Stimulated activated CD8-positive, alpha-beta memory T cell treated with anti-CD3 and anti-CD28 coated beads, Interleukin-4, amount 100 ng/mL, for 48 hours (primary cell): ENCODE results near the gene OSTF1.

Experiments used
- DNase-seq: peaks from one replicate; pipeline ENCODE4 v3.0.0-alpha.2; 2020

OSTF1 gene

GRCh38 chr9:75086541-75087288, 1.6 kb upstream of the OSTF1 start:
- peak; percentile 45 for DNase-seq

DNA sequence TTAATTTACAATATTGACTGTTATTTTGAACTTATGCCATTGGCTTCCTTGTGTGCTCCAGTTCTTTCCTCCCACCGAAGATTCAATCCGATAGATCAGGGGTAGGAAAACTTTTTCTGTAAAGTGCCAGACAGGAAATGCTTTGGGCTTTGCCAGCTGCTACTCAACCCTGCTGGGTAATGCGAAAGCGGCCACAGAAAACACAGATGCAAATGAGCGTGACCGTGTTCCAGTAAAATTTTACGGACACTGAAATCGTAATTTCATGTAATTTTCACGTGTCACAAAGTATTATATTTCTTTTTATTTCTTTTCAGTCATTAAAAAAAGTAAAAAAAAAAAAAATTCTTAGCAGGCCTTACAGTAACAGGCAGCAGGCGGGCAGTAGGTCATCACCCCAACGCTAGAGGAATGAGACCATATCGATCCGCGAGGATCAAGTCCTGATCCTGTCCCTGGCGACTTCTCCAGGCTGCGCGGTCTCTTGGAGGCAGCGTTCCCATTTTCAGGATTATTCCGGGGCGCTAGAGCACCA, 958 bp upstream of the OSTF1 start:
- peak; percentile 56 for DNase-seq

DNA sequence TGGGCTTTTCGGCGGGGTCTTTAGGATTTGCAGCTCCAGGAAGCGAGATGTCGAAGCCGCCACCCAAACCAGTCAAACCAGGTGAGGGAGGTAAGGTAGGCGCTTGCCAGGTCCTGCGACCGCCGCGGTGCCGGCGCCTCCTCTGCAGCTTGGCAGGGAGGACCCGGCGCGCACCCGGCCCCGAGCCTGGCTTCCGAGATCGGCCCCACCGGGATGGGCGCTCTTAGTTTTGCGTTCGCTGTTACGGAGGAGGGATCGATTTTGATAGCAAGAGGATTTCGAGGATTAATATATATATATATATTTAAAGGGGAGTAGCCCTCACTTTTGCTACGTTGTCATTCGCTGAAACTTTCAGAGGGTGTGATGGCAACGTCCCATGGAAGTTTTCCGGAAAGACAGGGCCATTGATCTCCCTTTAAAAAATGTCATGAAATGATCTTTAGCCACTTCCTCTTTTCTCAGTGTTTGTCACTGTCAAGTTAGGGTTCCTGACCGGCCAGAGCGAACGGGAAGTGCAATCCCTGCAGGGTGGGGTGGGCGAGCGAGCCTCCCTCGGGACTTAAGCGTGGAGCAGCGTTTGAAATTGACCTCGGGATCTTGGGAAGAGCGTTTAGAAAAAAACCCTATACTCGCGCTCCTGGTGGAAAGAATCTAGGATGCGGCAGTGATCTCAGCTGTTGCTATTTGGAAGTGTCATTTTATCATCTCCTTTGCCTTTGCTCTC, 495 bp downstream of the OSTF1 start:
- DNase-seq, result peak; percentile 45

- no peak for DNase-seq
Measured at GRCh38 chr9:75089373-75089766, 1.1 kb downstream of the OSTF1 start.

DNA sequence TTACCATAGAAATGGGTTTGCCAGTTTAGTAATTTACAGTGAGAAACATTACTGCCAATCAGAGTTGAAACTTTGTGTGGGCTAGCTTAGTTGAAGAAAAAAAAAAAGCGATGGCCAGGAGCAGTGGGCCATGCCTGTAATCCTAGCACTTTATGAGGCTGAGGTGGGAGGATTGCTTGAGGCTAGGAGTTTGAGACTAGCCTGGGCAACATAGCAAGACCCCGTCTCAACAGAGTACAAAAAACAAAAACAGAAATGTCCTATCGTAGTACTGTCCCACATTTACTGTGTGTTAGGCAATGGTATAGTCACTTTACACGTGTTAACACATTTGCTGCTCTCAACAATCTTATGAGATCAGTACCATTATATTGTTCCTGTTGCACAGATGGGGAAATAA, 2.3 kb downstream of the OSTF1 start:
- DNase-seq, result no peak

GRCh38 chr9:75092766-75093165, 4.5 kb downstream of the OSTF1 start:
- no peak for DNase-seq

GRCh38 chr9:75096796-75097195, 8.5 kb downstream of the OSTF1 start:
- no peak for DNase-seq

- no peak for DNase-seq
Measured at GRCh38 chr9:75101004-75101588, 12.8 kb downstream of the OSTF1 start.

DNA sequence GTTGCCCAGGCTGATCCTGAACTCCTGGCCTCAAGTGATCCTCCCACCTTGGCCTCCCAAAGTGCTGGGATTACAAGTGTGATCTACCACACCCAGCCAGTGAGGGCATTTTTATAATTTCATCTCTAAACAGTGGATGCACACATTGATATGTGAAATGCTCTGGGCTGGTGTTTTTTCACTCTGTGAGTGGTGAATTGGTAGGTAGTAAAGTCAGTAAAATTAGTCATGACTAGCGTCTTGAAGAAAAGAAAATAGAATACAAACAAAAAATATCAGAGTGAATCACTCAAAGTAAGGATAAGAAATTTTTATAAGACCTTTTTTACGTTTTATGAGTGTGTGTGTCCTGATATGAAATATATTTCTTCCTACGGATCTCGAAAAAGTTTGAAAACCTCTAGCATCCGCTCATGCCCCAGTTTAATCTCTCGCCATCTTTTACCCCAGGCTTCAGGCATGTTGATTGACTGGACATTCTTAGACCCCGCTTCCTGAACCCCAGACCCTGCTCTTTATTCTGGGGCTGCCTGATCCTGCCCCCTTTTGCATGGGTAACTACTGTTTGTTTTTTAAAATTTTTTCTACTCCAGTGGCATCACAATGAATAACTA, 14.0 kb downstream of the OSTF1 start:
- no peak for DNase-seq

GRCh38 chr9:75104607-75105006, 16.3 kb downstream of the OSTF1 start:
- DNase-seq, result no peak

DNA sequence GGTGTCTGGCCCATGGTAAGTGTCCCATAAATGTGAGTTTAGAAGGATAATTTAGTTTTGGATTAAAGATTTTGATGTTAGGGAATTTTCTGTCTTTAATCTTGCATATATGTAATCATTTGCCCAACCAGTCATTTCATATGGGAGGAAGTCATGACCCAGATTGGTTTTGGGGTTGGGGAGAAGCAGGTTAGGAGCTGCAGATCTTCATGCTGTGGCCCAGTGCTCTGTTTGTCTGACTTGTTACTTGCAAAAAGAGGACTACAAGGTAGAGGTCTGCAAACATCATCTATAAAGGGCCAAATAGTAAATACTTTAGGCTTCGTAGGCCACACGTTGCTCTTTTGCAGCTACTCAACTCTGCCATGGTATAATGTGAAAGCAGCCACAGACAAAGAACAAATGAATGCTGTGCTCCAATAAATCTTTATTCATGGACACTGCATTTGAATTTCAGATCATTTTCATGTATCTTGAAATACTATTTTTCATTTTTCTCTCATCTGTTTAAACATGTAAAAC, 16.8 kb downstream of the OSTF1 start:
- DNase-seq, result no peak

DNA sequence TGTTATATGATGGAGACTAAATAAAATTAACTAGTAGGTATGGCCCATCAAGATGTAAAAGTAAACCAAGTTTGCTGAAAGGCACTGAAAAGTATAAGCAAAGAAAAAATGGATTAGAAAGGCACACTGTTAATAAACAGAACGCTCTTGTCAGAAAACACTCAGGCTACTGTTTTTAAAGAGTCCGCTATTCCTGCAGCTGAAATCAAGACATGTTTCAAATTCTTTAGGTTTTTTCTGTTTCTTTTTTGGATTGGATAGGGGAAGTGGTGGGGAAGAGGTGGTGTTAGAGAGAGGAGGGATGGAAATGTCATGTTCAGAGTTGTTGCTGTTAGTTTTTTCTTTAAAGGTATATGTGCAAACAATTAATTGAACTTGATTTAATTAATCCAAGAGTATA, 17.5 kb downstream of the OSTF1 start:
- no peak for DNase-seq

- no peak for DNase-seq
Measured at GRCh38 chr9:75106857-75107256, 18.5 kb downstream of the OSTF1 start.

GRCh38 chr9:75108571-75108970, 20.3 kb downstream of the OSTF1 start:
- no peak for DNase-seq

GRCh38 chr9:75109210-75109839, 21.0 kb downstream of the OSTF1 start:
- no peak for DNase-seq

DNA sequence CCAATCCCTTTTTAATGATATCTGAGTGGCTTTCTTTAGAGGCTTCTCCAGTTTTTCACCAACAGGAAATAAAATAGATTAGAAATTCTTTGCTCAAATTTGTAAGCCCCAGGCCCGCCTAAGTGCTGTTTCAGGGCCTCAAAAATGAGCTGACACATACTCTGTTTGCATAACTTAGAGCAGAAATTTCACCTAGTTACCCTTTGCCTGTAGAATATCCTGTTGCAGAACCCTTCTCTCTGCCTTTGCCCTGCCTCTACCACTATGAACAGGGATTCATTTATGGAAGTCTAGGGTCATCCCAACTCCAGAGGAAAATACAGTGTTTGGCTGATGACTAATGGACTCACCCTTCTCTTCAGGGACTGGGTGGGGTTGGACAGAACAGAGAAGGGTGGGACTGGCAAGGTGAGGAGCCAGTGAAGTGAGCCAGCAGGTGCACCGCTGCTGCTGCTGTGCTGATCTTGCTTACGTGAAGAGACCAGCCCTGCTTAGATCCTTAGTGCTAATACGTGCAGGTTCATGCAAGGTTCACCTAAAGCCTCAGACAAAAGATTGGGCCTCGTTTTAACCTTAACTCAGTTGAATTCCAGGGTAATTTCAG, 22.8 kb downstream of the OSTF1 start:
- DNase-seq, result no peak

- no peak for DNase-seq
Measured at GRCh38 chr9:75112789-75113188, 24.5 kb downstream of the OSTF1 start.

DNA sequence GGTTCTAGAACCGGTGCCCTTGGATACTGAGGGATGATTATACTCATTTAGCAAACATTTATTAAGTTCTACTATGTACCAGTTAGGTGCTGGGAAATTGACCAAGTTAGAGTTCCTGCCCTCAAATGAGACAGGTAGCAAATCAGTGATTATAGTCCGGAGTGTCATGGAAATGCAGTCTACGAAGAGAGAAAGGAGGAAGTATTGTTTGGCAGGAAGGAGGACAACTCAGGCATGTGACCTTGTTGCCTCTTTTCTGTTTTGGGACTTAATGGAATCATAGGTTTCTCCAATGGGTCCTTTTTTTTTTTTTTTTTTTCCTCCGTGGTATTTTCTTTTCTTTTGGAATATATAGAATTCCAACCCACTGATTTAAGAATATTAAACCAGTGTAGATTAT, 28.0 kb downstream of the OSTF1 start:
- DNase-seq, result no peak

GRCh38 chr9:75117564-75117963, 29.2 kb downstream of the OSTF1 start:
- DNase-seq, result no peak

- no peak for DNase-seq
Measured at GRCh38 chr9:75120686-75121085, 32.4 kb downstream of the OSTF1 start.

DNA sequence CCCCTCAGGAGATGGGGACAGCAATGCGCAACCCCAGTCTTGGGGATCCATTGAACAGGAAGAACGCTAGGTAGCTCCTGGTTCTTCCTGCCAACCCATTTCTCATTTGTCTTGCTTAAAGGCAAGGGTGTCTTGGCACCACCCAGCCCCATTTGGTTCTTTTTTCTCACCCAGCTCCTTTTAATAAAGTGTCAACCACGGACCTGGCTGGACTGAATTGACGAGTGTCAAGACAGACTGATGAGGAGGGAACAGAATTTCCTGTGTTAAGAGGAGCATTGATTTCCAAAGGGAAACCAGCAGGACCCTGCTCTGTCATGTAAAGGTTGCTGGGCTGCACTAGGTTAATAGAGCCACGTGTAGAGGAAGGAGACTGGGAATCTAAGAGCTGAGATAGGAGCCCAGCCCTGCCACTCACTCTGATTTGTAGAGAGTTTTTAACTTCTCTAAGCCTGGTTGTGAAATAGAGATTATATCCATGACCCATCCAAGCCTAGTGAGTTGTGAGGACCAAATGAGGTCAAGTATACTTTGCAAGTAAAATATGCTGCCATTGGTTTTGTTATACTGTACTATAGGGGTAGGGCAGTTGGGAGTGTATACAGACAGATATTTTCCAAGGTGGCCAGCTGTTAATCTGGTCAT, 33.7 kb downstream of the OSTF1 start:
- no peak for DNase-seq

- DNase-seq, result no peak
Measured at GRCh38 chr9:75123696-75124095, 35.4 kb downstream of the OSTF1 start.
